H1 (cell line): ENCODE data around the gene USP49. TPM values are rescaled to one million over a fixed set of nuclear protein-coding genes. Genes with fewer than 3 reads are reported as not detected.

Source experiments
- CTCF ChIA-PET: fragments of 300-600 bp; sonication (Branson Sonifier 250); formaldehyde crosslinking; loops from one replicate; lab custom pipeline; 2021; ENCODE audit not compliant: partially characterized antibody; lab: Charles Lee
- POLR2A ChIA-PET: fragments of 300-600 bp; sonication (Branson Sonifier 250); formaldehyde crosslinking; loops from one replicate; lab custom pipeline; 2021; ENCODE audit warnings: inconsistent platforms; ENCODE audit not compliant: partially characterized antibody; lab: Charles Lee
- DNase-seq, 2 experiments: peaks; one replicate each; pipeline versions ENCODE4 v3.0.0 to v3.0.0-alpha.2; 2010 to 2022; ENCODE audit warnings: low spot score in 2 of 2, low read depth in 1 of 2, mixed read lengths in 1 of 2
- FAIRE-seq: peaks from 2 replicates; lab custom pipeline; 2011; peaks lifted over from hg19 to GRCh38; lab: Jason Lieb, UNC
- H2AFZ ChIP-seq: 2 replicates; pipeline ENCODE4 v1.8.1; 2012; ENCODE audit warnings: low read length, inconsistent platforms
- H2AK5ac ChIP-seq: 2 replicates; pipeline ENCODE4 v1.6.1; 2013; ENCODE audit warnings: low read depth, low read length
- H2BK120ac ChIP-seq: replicated peaks from 2 replicates; pipeline ENCODE3; 2013; ENCODE audit warnings: low read depth, low read length, inconsistent platforms
- H2BK12ac ChIP-seq: 2 replicates; pipeline ENCODE4 v1.6.1; 2013; ENCODE audit warnings: low read depth, low read length
- H2BK15ac ChIP-seq: 2 replicates; pipeline ENCODE4 v1.6.1; 2013; ENCODE audit warnings: low read length
- H2BK20ac ChIP-seq: 2 replicates; pipeline ENCODE4 v1.6.1; 2013; ENCODE audit warnings: low read length
- H2BK5ac ChIP-seq: 2 replicates; pipeline ENCODE4 v1.6.1; 2013; ENCODE audit warnings: low read depth, low read length
- H3K14ac ChIP-seq: 2 replicates; pipeline ENCODE4 v1.6.1; 2013; ENCODE audit warnings: inconsistent platforms; ENCODE audit not compliant: insufficient read length
- H3K18ac ChIP-seq: 2 replicates; pipeline ENCODE4 v1.6.1; 2013; ENCODE audit warnings: low read length; ENCODE audit errors: extremely low read depth
- H3K23ac ChIP-seq: 2 replicates; pipeline ENCODE4 v1.6.1; 2013; ENCODE audit warnings: inconsistent platforms; ENCODE audit not compliant: insufficient read length
- H3K23me2 ChIP-seq: 2 replicates; pipeline ENCODE4 v1.6.1; 2013; ENCODE audit warnings: low read depth, low read length
- H3K27ac ChIP-seq: 2 replicates; pipeline ENCODE4 v1.6.1; 2011; ENCODE audit warnings: low read depth, low read length, inconsistent platforms
- H3K27me3 ChIP-seq, 4 experiments: replicated peaks in 1 of 4; 1 replicate in 1 of 4; 2 replicates in 3 of 4; pipeline versions ENCODE4 v1.6.1 to v1.8.1; 2011 to 2013; ENCODE audit warnings: low read length in 3 of 4, mild to moderate bottlenecking in 3 of 4, inconsistent platforms in 2 of 4, mixed read lengths in 2 of 4, moderate library complexity in 1 of 4; ENCODE audit not compliant: control insufficient read depth in 3 of 4, insufficient read depth in 3 of 4; ENCODE audit errors: extremely low read depth in 1 of 4
- H3K36me3 ChIP-seq, 4 experiments: 2 replicates each; pipeline versions ENCODE4 v1.6.1 to v1.8.1; 2011 to 2013; ENCODE audit warnings: mild to moderate bottlenecking in 4 of 4, low read length in 3 of 4, moderate library complexity in 2 of 4, control low read depth in 1 of 4, inconsistent platforms in 1 of 4; ENCODE audit not compliant: insufficient read depth in 4 of 4, control insufficient read depth in 2 of 4
- H3K4ac ChIP-seq: replicated peaks from 2 replicates; pipeline ENCODE3; 2013; ENCODE audit warnings: low read length, low read depth, mixed read lengths, inconsistent platforms; ENCODE audit not compliant: insufficient read length
- H3K4me1 ChIP-seq, 4 experiments: replicated peaks in 1 of 4; 1 replicate in 1 of 4; 2 replicates in 3 of 4; pipeline versions ENCODE4 v1.6.1 to v1.8.1; 2011 to 2013; ENCODE audit warnings: low read length in 3 of 4, inconsistent platforms in 2 of 4, mixed read lengths in 1 of 4; ENCODE audit not compliant: insufficient read depth in 4 of 4, control insufficient read depth in 3 of 4
- H3K4me2 ChIP-seq, 2 experiments: 2 replicates each; pipeline versions ENCODE4 v1.6.1 to v1.8.1; 2011 to 2013; ENCODE audit warnings: low read depth in 2 of 2, low read length in 2 of 2, control low read depth in 1 of 2, inconsistent platforms in 1 of 2, mild to moderate bottlenecking in 1 of 2; ENCODE audit not compliant: insufficient read depth in 1 of 2
- H3K4me3 ChIP-seq, 4 experiments: fragments of 200-600, 300-600 bp in 1 of 4; sonication (generic), shearing (Covaris generic), sonication (Bioruptor Twin) in 1 of 4; 2 replicates each; pipeline versions ENCODE4 v1.5.1 to v1.8.1; 2011 to 2016; ENCODE audit warnings: low read length in 4 of 4, low read depth in 3 of 4, control low read depth in 2 of 4, inconsistent platforms in 2 of 4, mild to moderate bottlenecking in 2 of 4, mixed read lengths in 1 of 4, moderate library complexity in 1 of 4; ENCODE audit not compliant: insufficient read depth in 2 of 4; ENCODE audit errors: extremely low read depth in 1 of 4
- H3K56ac ChIP-seq: replicated peaks from 2 replicates; pipeline ENCODE3; 2013; ENCODE audit warnings: low read depth, mild to moderate bottlenecking, mixed read lengths, low read length, inconsistent platforms; ENCODE audit not compliant: insufficient read length
- H3K79me1 ChIP-seq: 2 replicates; pipeline ENCODE4 v1.6.1; 2013; ENCODE audit warnings: low read depth, low read length, control low read depth
- H3K79me2 ChIP-seq, 2 experiments: 2 replicates each; pipeline versions ENCODE4 v1.6.1 to v1.8.1; 2012 to 2013; ENCODE audit warnings: low read length in 2 of 2, mild to moderate bottlenecking in 2 of 2, inconsistent platforms in 1 of 2; ENCODE audit not compliant: insufficient read depth in 2 of 2, control insufficient read depth in 1 of 2
- H3K9ac ChIP-seq, 4 experiments: replicated peaks in 1 of 4; 1 replicate in 1 of 4; 2 replicates in 3 of 4; pipeline versions ENCODE4 v1.6.1 to v1.8.1; 2011 to 2013; ENCODE audit warnings: low read depth in 3 of 4, low read length in 3 of 4, control low read depth in 2 of 4, mild to moderate bottlenecking in 2 of 4, moderate library complexity in 2 of 4, inconsistent platforms in 1 of 4; ENCODE audit errors: extremely low read depth in 1 of 4
- H3K9me3 ChIP-seq, 2 experiments: 2 replicates each; pipeline versions ENCODE4 v1.6.1 to v1.8.1; 2012 to 2013; ENCODE audit warnings: mild to moderate bottlenecking in 2 of 2, moderate library complexity in 2 of 2, control low read depth in 1 of 2, inconsistent platforms in 1 of 2, low read depth in 1 of 2, low read length in 1 of 2, mixed read lengths in 1 of 2; ENCODE audit not compliant: insufficient read depth in 2 of 2
- H4K20me1 ChIP-seq, 2 experiments: replicated peaks in 1 of 2; 2 replicates each; pipeline versions ENCODE3 to v1.8.1; 2011 to 2013; ENCODE audit warnings: inconsistent platforms in 2 of 2, low read length in 2 of 2, mild to moderate bottlenecking in 1 of 2; ENCODE audit not compliant: insufficient read depth in 2 of 2, control insufficient read depth in 1 of 2
- H4K5ac ChIP-seq: 2 replicates; pipeline ENCODE4 v1.6.1; 2013; ENCODE audit warnings: low read length, low read depth, mixed read lengths, inconsistent platforms; ENCODE audit not compliant: insufficient read length
- H4K8ac ChIP-seq: 2 replicates; pipeline ENCODE4 v1.8.0; 2013; ENCODE audit warnings: mild to moderate bottlenecking, moderate library complexity, low read length, inconsistent platforms; ENCODE audit not compliant: insufficient read depth; ENCODE audit errors: extremely low read depth
- H4K91ac ChIP-seq: replicated peaks from 2 replicates; pipeline ENCODE3; 2013; ENCODE audit warnings: low read length, mixed read lengths, inconsistent platforms; ENCODE audit not compliant: insufficient read length
- MAFK ChIP-seq: IDR thresholded peaks from 2 replicates; pipeline ENCODE4 v1.6.1; 2012; ENCODE audit warnings: low read depth, mild to moderate bottlenecking, improper control_type of control experiment, low read length
- POLR2AphosphoS5 ChIP-seq: IDR thresholded peaks from 2 replicates; pipeline ENCODE4 v1.6.1; 2011; ENCODE audit warnings: low read depth, low read length
- YY1 ChIP-seq: IDR thresholded peaks from 2 replicates; pipeline ENCODE4 v1.6.1; 2011; ENCODE audit warnings: low read depth, mild to moderate bottlenecking, low read length
- WGBS, 2 experiments: shearing (Covaris generic) in 1 of 2; methylation state at CpG; one replicate each; pipeline versions ENCODE4 v1.1.6 to v1.1.7; 2013 to 2015; ENCODE audit warnings: low lambda C conversion rate in 2 of 2, mixed read lengths in 2 of 2, inconsistent platforms in 1 of 2, low coverage in 1 of 2, missing lambda C conversion rate in 1 of 2; ENCODE audit not compliant: insufficient replicate concordance in 2 of 2, insufficient coverage in 1 of 2, insufficient read length in 1 of 2; ENCODE audit errors: extremely low coverage in 1 of 2, missing lambda C conversion rate in 1 of 2; 5-methylcytosine and 5-hydroxymethylcytosine counted together
- polyA plus RNA-seq, 7 experiments: library from polyadenylated mRNA; depleted of rRNA in 3 of 7; stranded (reverse) in 5 of 7; unstranded in 2 of 7; fragments of >200 nt in 5 of 7; fragments of 200-250 nt in 2 of 7; gene quantifications; 1 replicate in 5 of 7; 2 replicates in 1 of 7; 4 replicates in 1 of 7; pipeline versions ENCODE4 v1.2.1 to v1.2.3, GENCODE V29; 2011 to 2013; ENCODE audit warnings: missing spikeins in 2 of 7, mixed read lengths in 2 of 7
- total RNA-seq: library from RNA; stranded (reverse); fragmentation: NEBNext Ultra II Directional; extraction: Animal tissue kit (Norgen Biotek cat#: 25700); gene quantifications from 2 replicates; pipeline ENCODE4 v1.2.1, GENCODE V29; 2021

USP49 gene
- total and polyA plus RNA-seq, 2 of the 8 experiments (the other 6 are each of a cell fraction or from before 2014, with no cell fraction given) = 6.9 to 24.4 TPM

DNA sequence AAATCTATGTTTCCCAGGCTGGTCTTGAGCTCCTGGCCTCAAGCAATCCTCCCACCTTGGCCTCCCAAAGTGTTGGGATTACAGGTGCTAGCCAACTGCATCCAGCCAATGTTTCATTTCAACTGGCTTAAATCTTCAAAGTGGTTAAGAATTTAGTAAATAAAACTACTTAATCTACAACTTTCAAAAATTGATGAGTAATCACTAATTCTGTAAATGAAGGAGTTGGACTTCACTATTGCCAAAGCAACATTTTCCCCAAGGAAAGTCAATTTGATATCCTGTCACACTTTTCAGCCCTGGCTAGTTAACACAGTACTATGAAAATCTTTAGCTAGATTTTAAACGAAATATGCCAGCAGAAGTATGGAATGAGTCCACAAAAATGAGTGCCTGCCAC lies 103.9 kb downstream of the USP49 start:
- Histone ChIP-seq H3K18ac (no peak overlapping the region), H2BK20ac (no peak overlapping the region), H4K20me1 (peaks cover 0 to 1% of the 10 kb centered on the region in 2 experiments), H2BK15ac (no peak overlapping the region), H4K91ac (no peak overlapping the region), H3K4me3 (no peak overlapping the region), H4K8ac (no peak overlapping the region), H3K36me3 (peaks cover 14 to 52% (median 28%) of the 10 kb centered on the region in 4 experiments; a peak in 7 of 8 replicates), H3K4me1 (no peaks in the 10 kb centered on the region; a peak in 2 of 7 replicates), H2AFZ (no peak overlapping the region), H3K9ac (no peak overlapping the region), H3K79me2 (peaks cover 0 to 12% of the 10 kb centered on the region in 2 experiments; a peak in 3 of 4 replicates), H3K27ac (no peak overlapping the region), H2AK5ac (no peak overlapping the region), H3K9me3 (no peaks in the 10 kb centered on the region), H3K27me3 (no peaks in the 10 kb centered on the region), H2BK5ac (no peak overlapping the region), H3K23me2 (peaks cover 5% of the 10 kb centered on the region), H3K56ac (no peak overlapping the region), H4K5ac (no peak overlapping the region), H2BK12ac (no peak overlapping the region), H3K4me2 (no peak overlapping the region), H3K23ac (no peak overlapping the region), H2BK120ac (no peak overlapping the region), H3K79me1 (peaks cover 2% of the 10 kb centered on the region), H3K14ac (no peak overlapping the region), H3K4ac (no peak overlapping the region)
- WGBS, 2 experiments = 88% methylated on average over 1 of the region's 1 CpG; no CpG with 5 or more reads in 1 of the 2 experiments
- ChIA-PET POLR2A (interaction anchor here (0.6 to 2.5 kb wide), 6 partner anchors 14 to 268 kb away, joined by 3 to 6 read pairs (median 4); no protein-coding TSS in a partner anchor), CTCF (interaction anchor here (0.5 to 2.0 kb wide), 4 partner anchors 10 to 254 kb away, joined by 3 to 7 read pairs (median 5); no protein-coding TSS in a partner anchor)
- TF ChIP-seq YY1 = no peak
- peak; percentile 56; the same call in 1 of the 2 replicates for TF ChIP-seq MAFK
- TF ChIP-seq POLR2AphosphoS5 = no peak
- DNase-seq (no peak), FAIRE-seq (no peak)
